GM13977 (cell line): ENCODE measurements around the gene GARNL3.

Source experiments
- DNase-seq: peaks from one replicate; pipeline ENCODE4 v3.0.0; 2012; ENCODE audit warnings: low spot score
- CTCF ChIP-seq: IDR thresholded peaks from 2 replicates; pipeline ENCODE4 v1.5.1; 2012; ENCODE audit warnings: mild to moderate bottlenecking, control low read depth; ENCODE audit not compliant: insufficient read depth; ENCODE audit errors: extremely low read depth, missing control alignments
- in situ Hi-C: fragments of 300-500 bp; cut with MboI; formaldehyde crosslinking; loops from one replicate; pipeline ENCODE4 v1.12.0; 2022; ENCODE audit warnings: low sequenced_read_pairs, low pct_unique_long_range_greater_than_20kb, mixed read lengths, inconsistent platforms; ENCODE audit not compliant: unreplicated experiment

Gene GARNL3

GRCh38 chr9:127419348-127419747, 154.8 kb downstream of the GARNL3 start:
- TF ChIP-seq CTCF, result no peak
- in situ Hi-C loops, result no loop called here
- DNase-seq, result no peak

- TF ChIP-seq CTCF, result no peak
- DNase-seq, result no peak
- in situ Hi-C loops, result loop anchor here (10.0 kb wide), 1 partner anchor 206 kb away; no protein-coding TSS in a partner anchor
Measured at GRCh38 chr9:127421057-127421456, 156.5 kb downstream of the GARNL3 start.

- no peak for TF ChIP-seq CTCF
- in situ Hi-C loops, result loop anchor here (10.0 kb wide), 1 partner anchor 207 kb away; no protein-coding TSS in a partner anchor
- DNase-seq, result no peak
Measured at GRCh38 chr9:127422133-127422782, 157.7 kb downstream of the GARNL3 start.

- no peak for DNase-seq
- in situ Hi-C loops, result loop anchor here (10.0 kb wide), 1 partner anchor 208 kb away; no protein-coding TSS in a partner anchor
- no peak for TF ChIP-seq CTCF
Measured at GRCh38 chr9:127422787-127423186, 158.2 kb downstream of the GARNL3 start.

GRCh38 chr9:127423476-127423933, 158.9 kb downstream of the GARNL3 start:
- DNase-seq, result no peak
- TF ChIP-seq CTCF, result no peak
- in situ Hi-C loops, result loop anchor here (10.0 kb wide), 1 partner anchor 209 kb away; no protein-coding TSS in a partner anchor

- no peak for TF ChIP-seq CTCF
- DNase-seq, result peak; percentile 95
- in situ Hi-C loops, result loop anchor here (10.0 kb wide), 1 partner anchor 209 kb away; no protein-coding TSS in a partner anchor
Measured at GRCh38 chr9:127423934-127424675, 159.5 kb downstream of the GARNL3 start, which contains the start of gene ZNF79. Gene ZNF79, plus strand, starts transcription at chr9:127424382. Its CDS starts 406 bp downstream, at chr9:127424788.
